HG03097 (cell line): Measurements from ENCODE around the gene ACTN1.

Experiments
- ATAC-seq: cut with Tn5 transposase; IDR thresholded peaks from one replicate; pipeline ENCODE4 v1.9.1; 2021; ENCODE audit not compliant: unreplicated experiment, low FRiP score

ACTN1 gene

GRCh38 chr14:68841016-68841809 lies 137.9 kb downstream of the ACTN1 start:
- ATAC-seq = no peak

- ATAC-seq = no peak
Observed at GRCh38 chr14:68840454-68840853, 138.6 kb downstream of the ACTN1 start.

DNA sequence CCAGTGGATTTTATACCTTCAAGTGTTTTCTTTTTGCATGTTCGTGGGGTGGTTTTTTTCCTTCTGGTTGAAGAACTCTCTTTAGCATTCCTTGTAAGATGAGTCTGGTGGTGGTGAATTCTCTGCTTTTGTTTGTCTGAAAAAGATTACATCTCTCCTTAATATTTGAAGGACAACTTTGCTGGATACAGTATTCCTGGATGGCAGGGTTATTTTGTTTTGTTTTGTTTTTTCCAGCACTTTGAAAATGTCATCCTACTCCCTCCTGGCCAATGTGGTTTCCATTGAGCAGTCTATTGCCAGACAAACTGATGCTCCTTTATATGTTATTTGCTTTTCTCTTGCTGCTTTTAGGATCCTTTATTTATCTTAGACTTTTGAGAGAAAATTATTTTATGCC lies 143.0 kb downstream of the ACTN1 start:
- ATAC-seq = no peak

DNA sequence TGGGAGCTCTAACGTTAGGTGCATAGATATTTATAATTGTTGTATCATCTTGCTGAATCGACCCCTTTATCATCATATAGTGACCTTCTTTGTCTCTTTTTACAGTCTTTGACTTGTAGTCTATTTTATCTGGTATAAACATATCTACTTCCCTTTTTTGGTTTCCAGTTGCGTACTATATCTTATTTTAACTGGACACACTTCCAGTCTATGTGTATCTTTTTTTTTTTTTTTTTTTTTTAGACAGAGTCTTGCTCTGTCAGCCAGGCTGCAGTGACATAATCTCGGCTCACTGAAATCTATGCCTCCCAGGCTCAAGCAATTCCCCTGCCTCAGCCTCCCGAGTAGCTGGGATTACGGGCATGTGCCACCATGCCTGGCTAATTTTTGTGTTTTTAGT lies 144.3 kb downstream of the ACTN1 start:
- no peak for ATAC-seq

- ATAC-seq = no peak
Observed at GRCh38 chr14:68828698-68829097, 150.4 kb downstream of the ACTN1 start.

GRCh38 chr14:68825729-68826128 lies 153.4 kb downstream of the ACTN1 start:
- ATAC-seq = no peak

DNA sequence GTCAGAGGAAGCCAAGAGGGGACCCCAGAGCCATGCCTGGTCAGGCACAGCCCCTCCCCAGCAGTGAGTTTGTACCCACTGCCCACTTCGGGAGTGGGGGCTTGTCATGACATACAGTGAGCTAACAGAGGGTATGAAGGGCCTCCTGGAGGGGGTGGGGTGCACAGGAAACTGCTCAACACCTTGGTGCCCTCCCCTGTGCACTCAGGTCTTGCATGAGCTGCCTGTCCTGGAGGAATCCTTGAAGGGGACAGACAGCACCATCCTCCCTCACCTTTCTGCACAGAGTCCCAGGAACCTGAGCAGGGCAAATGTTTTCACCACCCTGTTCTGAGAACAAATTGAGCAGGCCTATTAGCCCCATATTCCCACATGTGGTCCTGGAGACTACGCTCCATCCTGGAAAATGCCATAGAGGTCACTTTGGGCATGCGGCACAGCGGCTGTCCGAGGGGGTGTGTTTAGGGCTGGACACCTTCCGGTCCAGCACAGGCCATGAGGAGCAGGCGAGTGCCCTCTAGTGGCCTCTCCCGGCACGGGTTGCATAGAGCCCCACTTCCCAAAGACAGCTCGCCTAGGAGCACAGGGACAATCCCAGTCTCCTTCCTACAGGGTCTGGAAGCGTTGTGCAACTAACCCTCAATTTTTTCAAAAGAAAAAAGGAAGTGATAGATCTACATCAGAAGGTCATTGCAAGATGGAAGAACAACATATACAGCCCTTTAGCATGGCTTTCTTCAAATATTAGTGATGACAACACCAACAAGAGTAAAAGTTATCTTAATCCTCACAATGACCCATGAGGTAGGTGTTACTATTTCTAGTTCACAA lies 154.4 kb downstream of the ACTN1 start:
- no peak for ATAC-seq

DNA sequence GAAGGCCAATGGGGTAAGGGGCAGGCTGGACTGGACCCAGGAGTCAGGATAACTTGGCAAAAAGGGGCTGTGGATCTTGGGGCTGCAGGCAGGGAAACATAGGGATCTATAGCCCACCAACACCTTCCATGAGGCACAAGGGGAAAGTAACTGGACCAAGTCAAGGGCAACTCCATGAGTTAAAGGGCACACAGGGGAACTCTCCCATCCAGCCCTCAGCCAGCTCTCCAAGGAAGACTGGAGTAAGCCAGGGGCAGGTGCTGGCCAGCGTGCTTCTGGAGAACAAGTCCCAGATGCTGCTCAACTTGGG lies 154.9 kb downstream of the ACTN1 start:
- no peak for ATAC-seq
